Jurkat, Clone E6-1 (cell line): Measurements from ENCODE around the gene CHST10. TPM values are rescaled to one million over a fixed set of nuclear protein-coding genes. Genes with fewer than 3 reads are reported as not detected.
"Not testable (repeated sequence)": the region's sequence is repeated elsewhere in the genome, so short reads cannot be mapped to it uniquely, and the experiment has no call there.

Source experiments
- DNase-seq: peaks from one replicate; pipeline ENCODE4 v3.0.0-alpha.2; 2011; ENCODE audit warnings: low read depth, low spot score
- H3K4me3 ChIP-seq: 2 replicates; pipeline ENCODE4 v1.5.1; 2011; ENCODE audit warnings: mild to moderate bottlenecking, low read length, control low read depth, moderate library complexity
- polyA plus RNA-seq: library from polyadenylated mRNA; unstranded; fragments of >200 nt; gene quantifications from one replicate; pipeline ENCODE4 v1.2.1, GENCODE V29; 2012; ENCODE audit warnings: missing spikeins; ENCODE audit not compliant: insufficient read length, insufficient read depth

The CHST10 gene, protein sequence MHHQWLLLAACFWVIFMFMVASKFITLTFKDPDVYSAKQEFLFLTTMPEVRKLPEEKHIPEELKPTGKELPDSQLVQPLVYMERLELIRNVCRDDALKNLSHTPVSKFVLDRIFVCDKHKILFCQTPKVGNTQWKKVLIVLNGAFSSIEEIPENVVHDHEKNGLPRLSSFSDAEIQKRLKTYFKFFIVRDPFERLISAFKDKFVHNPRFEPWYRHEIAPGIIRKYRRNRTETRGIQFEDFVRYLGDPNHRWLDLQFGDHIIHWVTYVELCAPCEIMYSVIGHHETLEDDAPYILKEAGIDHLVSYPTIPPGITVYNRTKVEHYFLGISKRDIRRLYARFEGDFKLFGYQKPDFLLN
- polyA plus RNA-seq: 16.4 TPM

- peak within 1 kb of the TSS; percentile 88 for H3K4me3 ChIP-seq
- DNase-seq: peak; percentile 41
Observed at GRCh38 chr2:100416935-100417710, at the start of gene CHST10. Gene CHST10 (minus strand): TSS chr2:100417668. CDS start chr2:100406675, 10,993 bp downstream.

GRCh38 chr2:100460904-100461530 lies 43.5 kb upstream of the CHST10 start:
- H3K4me3 ChIP-seq: no peak overlapping the region
- no peak for DNase-seq

DNA sequence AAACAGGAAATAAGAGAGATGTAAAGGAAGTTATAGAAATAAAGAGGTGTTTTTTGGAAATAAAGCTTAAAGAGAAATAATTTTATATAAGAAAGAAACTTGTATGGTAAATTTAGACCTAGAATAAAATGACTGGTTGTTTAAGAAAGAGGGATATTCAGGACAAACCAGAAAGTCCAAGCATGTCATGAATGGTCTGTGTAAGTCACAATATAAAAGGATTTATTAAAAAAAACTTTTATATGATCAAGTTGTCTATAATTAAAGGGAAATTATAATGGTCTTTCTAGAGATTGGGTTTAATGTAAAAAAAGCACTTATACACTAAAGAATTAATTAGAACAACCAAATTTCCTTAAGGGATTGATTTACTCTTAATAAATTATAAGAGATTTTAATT lies 38.9 kb upstream of the CHST10 start:
- not testable (repeated sequence) for H3K4me3 ChIP-seq, DNase-seq

- H3K4me3 ChIP-seq: no peak overlapping the region
- DNase-seq: no peak
Observed at GRCh38 chr2:100453853-100454252, 36.4 kb upstream of the CHST10 start.

GRCh38 chr2:100451734-100452133 lies 34.3 kb upstream of the CHST10 start:
- no peak for DNase-seq

GRCh38 chr2:100451092-100451491 lies 33.6 kb upstream of the CHST10 start:
- no peak for DNase-seq
- no peak overlapping the region for H3K4me3 ChIP-seq

More at GRCh38 chr2:100451734-100452133, 34.3 kb upstream of the CHST10 start:
- no peak overlapping the region for H3K4me3 ChIP-seq

- DNase-seq: no peak
- no peak overlapping the region for H3K4me3 ChIP-seq
Observed at GRCh38 chr2:100446696-100447095, 29.2 kb upstream of the CHST10 start.

- DNase-seq: no peak
- no peak overlapping the region for H3K4me3 ChIP-seq
Observed at GRCh38 chr2:100437751-100438150, 20.3 kb upstream of the CHST10 start.

DNA sequence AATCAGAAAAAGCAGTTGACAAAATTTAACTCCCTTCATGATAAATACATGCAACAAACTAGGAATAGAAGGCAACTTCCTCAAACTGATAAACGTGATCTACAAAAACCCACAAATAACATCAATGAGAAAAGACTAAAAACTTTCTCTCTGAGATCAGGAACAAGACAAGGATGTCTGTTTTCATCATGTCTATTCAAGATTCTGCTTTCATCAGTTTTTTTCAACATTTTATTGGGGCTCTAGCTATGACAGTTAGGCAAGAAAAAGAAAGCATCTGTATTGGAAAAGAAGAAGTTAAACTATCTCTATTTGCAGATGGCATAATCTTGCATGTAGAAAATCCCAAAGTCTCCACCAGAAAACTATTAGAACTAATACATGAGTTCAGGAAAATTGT lies 12.3 kb upstream of the CHST10 start:
- no peak for DNase-seq
- H3K4me3 ChIP-seq: no peak overlapping the region

- DNase-seq: peak; percentile 53
- no peak overlapping the region for H3K4me3 ChIP-seq
Observed at GRCh38 chr2:100427627-100428258, 10.3 kb upstream of the CHST10 start.

DNA sequence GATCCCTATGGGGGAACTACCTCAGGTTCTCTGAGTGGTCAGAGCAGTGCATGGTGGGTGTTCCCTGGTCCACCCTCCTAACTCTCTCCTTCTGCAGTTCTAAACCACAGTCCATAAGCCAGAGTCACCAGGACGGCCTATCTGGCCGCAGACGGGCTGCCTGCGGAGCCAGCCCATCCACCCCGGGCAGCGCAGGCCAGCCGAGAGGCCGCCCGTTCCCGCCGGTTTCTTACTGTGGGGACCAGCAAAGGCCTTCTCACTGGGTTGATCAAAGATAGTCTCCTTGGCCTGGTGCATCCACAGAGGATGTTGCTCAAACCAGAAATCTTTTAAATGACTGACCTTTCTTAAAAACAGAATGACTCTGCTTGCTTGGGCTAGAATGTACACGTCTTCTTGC lies 9.6 kb upstream of the CHST10 start:
- DNase-seq: no peak
- no peak overlapping the region for H3K4me3 ChIP-seq

- DNase-seq: no peak
- H3K4me3 ChIP-seq: no peak overlapping the region
Observed at GRCh38 chr2:100426384-100426720, 8.9 kb upstream of the CHST10 start.

GRCh38 chr2:100425573-100426383 lies 8.3 kb upstream of the CHST10 start:
- no peak overlapping the region for H3K4me3 ChIP-seq
- DNase-seq: no peak

GRCh38 chr2:100425107-100425506 lies 7.6 kb upstream of the CHST10 start:
- no peak overlapping the region for H3K4me3 ChIP-seq
- DNase-seq: no peak

GRCh38 chr2:100424277-100424875 lies 6.9 kb upstream of the CHST10 start:
- no peak overlapping the region for H3K4me3 ChIP-seq
- DNase-seq: no peak

GRCh38 chr2:100423631-100424030 lies 6.2 kb upstream of the CHST10 start:
- no peak overlapping the region for H3K4me3 ChIP-seq
- no peak for DNase-seq

GRCh38 chr2:100422320-100423055 lies 5.0 kb upstream of the CHST10 start:
- no peak overlapping the region for H3K4me3 ChIP-seq
- DNase-seq: no peak

DNA sequence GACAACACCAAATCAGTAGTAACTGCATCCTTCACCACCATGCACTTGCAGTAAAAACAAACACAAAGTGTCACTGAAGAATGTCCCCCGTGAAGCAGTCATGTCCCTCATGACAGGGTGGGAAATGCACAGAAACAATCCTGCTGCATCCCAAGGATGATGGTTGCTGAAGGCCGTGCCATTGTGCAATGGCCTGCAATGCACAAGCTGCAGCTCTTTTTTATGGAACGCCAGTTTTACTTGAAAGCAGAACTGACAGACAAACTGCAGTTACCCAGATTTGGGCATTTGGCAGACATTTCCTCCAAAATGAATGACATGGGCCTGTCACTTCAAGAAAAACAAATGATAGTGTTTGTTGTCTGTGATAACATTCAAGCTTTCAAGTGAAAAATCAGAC lies 2.4 kb upstream of the CHST10 start:
- no peak overlapping the region for H3K4me3 ChIP-seq

More for the DNA sequence above, 2.4 kb upstream of the CHST10 start:
- no peak for DNase-seq
